ENCODE data around the gene HDAC5. TPM values are rescaled to one million over a fixed set of nuclear protein-coding genes. Genes with fewer than 3 reads are reported as not detected.

The HDAC5 gene
- total and polyA plus RNA-seq, 8 donors = 13.3 to 311 (median 19.1) TPM

DNA sequence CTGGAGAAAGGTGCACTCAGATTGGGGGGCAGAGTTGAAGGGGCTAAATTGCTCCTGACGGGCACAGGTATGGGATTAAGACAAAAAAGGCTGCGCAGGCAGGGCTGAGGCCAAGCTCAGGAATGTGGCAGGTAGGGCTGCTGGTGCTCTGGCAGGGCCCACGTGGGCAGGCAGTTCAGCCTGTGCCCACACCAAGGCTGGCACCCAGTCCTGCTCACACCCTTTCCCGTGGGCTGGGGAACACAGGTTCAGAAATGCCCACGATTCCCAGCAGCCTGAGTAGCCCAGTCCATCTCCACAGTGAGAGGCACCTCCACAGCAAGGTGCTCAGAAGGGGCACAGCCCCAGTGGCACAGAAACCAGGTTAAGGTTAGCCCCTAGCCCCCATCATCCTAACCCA, 4.4 kb downstream of the HDAC5 start:
- WGBS, 5 donors = 19 to 65% (median 40%) methylated on average over 3 to 5 of the region's 5 CpGs
- peak overlapping the region in 1 of 5 donors; percentile 8 for H3K27ac ChIP-seq

DNA sequence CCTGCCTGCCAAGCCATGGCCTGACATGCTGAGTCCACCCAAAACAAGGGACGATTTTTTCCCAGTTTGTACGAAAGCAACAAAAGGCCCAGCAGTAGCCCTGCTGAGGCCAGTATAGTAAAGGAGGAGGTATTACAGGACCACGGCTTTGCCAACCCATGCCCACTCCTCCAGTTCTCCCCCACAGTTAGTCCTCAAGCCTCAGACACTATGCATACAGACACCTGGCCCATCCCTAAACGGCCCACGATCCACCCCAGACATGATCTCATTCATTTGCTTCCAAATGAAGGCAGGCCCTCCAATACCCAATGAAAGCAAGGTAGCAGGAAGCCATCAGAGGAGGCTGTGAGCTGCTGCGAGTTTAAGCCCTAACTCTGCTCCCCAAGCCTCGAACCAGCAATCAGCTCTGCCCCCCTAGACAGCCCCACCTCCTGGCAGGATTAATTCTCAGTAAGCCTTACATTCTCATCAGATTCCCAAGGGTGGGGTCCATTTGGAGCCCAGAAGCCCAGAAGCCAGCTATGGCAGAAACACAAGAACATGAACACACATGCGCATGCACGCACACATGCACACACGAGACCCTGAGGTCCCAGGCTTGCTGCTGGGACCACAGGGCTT, 4.9 kb downstream of the HDAC5 start:
- Histone ChIP-seq H3K9me3 (no peaks in the 10 kb centered on the region), H3K27ac (peak overlapping the region in 1 of 5 donors; percentile 8), H3K4me3 (no peak overlapping the region), H3K4me1 (peaks cover 31 to 88% (median 68%) of the 10 kb centered on the region in 4 donors), H3K27me3 (no peaks in the 10 kb centered on the region), H3K36me3 (peaks cover 3 to 43% (median 38%) of the 10 kb centered on the region in 4 donors)
- TF ChIP-seq POLR2AphosphoS5 (IDR thresholded peaks at IDR 0.05) (no peak), POLR2A (IDR thresholded peaks at IDR 0.05) (no peak)
- TF ChIP-seq, protein P1, sequence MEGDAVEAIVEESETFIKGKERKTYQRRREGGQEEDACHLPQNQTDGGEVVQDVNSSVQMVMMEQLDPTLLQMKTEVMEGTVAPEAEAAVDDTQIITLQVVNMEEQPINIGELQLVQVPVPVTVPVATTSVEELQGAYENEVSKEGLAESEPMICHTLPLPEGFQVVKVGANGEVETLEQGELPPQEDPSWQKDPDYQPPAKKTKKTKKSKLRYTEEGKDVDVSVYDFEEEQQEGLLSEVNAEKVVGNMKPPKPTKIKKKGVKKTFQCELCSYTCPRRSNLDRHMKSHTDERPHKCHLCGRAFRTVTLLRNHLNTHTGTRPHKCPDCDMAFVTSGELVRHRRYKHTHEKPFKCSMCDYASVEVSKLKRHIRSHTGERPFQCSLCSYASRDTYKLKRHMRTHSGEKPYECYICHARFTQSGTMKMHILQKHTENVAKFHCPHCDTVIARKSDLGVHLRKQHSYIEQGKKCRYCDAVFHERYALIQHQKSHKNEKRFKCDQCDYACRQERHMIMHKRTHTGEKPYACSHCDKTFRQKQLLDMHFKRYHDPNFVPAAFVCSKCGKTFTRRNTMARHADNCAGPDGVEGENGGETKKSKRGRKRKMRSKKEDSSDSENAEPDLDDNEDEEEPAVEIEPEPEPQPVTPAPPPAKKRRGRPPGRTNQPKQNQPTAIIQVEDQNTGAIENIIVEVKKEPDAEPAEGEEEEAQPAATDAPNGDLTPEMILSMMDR (IDR thresholded peaks at IDR 0.05) = no peak
- 65 to 78% (median 72%) methylated on average over 9 to 10 of the region's 10 CpGs for WGBS, 5 donors
- no peak for DNase-seq
- intact Hi-C loops (cut with DNase I; ENCODE audit: low total_unique reads) = no loop called here

More for the DNA sequence above, 4.4 kb downstream of the HDAC5 start:
- Histone ChIP-seq H3K36me3 (peaks cover 3 to 38% (median 33%) of the 10 kb centered on the region in 4 donors), H3K4me1 (peaks cover 31 to 85% (median 67%) of the 10 kb centered on the region in 4 donors), H3K27me3 (no peaks in the 10 kb centered on the region), H3K4me3 (no peak overlapping the region), H3K9me3 (no peaks in the 10 kb centered on the region)
- no peak for TF ChIP-seq EP300 (IDR thresholded peaks at IDR 0.05)
- TF ChIP-seq POLR2AphosphoS5 (IDR thresholded peaks at IDR 0.05) = no peak
- TF ChIP-seq, protein P1 (IDR thresholded peaks at IDR 0.05) = no peak
- DNase-seq = peak in 1 of 2 donors; percentile 2
- intact Hi-C loops (cut with DNase I; ENCODE audit: low total_unique reads) = no loop called here

DNA sequence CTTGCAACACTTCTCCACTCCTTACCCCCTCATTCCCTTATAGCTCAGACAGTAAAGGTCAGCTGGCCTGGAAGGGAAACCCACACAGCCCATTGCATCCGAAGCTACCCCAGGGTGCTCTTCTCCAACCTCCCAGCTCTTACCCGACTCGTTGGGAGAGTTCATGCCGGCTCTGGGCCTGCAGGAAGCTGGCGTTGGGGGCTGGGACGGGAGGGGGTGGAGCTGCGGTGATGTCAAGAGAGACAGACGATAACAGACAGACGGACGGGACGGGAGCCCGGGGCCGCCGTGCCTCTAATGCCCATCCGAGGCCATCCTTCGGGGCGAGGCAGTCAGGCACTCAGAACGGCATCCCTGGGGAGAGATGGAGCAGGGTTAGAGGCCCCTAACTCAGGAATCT, 6.1 kb downstream of the HDAC5 start:
- Histone ChIP-seq H3K4me1 (peaks cover 25 to 94% (median 70%) of the 10 kb centered on the region in 4 donors), H3K36me3 (peaks cover 3 to 44% (median 39%) of the 10 kb centered on the region in 4 donors), H3K27me3 (no peaks in the 10 kb centered on the region), H3K9me3 (no peaks in the 10 kb centered on the region), H3K4me3 (no peak overlapping the region), H3K27ac (no peak overlapping the region)
- TF ChIP-seq POLR2A (IDR thresholded peaks at IDR 0.05) = no peak
- TF ChIP-seq, protein P1 (IDR thresholded peaks at IDR 0.05) = no peak
- no peak for TF ChIP-seq POLR2AphosphoS5 (IDR thresholded peaks at IDR 0.05)
- TF ChIP-seq EP300 (IDR thresholded peaks at IDR 0.05) = no peak
- no peak for DNase-seq
- intact Hi-C loops (cut with DNase I; ENCODE audit: low total_unique reads) = no loop called here
- WGBS, 5 donors = 72 to 83% (median 80%) methylated on average over 18 of the region's 18 CpGs

DNA sequence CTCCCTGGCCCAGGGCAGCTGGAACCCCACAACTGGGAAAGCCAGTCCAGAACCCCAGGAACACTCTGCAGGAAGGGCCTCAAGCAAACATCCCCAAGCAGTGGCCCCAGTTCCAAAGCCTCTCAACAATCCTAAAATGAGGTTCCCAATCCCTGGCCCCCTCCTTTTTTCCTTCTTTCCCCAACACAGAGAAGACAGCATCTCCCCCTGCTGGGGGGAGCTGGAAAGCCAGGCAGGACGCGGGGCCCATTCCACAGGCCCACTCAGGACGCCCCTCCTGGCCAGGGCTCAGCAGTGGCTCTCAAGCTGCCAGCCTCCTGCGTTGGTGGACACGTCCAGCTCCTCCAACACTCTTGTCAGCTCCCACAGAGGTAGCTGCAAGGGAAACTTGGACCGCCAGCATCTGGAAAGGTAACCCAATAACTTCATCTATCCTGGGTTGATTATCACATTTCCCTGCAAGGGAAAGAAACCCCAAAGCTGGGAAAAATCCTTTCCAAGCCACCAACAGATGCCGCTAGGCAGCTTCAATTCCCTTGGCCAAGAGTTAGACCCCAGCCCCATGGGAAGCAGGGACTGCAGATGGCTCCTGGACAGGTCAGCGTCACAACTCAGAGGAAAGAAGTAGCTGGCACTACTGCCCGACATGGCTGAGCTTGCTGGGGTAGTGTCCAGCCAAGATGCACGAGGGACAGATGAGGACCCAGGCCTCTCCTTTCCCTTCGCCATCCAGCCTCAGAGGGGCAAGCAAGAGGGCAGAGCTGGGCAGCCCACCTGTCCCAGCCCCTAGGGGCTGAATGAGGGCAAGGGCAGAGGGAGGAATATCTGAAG, 7.6 kb downstream of the HDAC5 start:
- intact Hi-C loops (cut with DNase I; ENCODE audit: low total_unique reads) = no loop called here
- whole genome bisulfite sequencing, 5 donors = 30 to 64% (median 58%) methylated on average over 8 to 11 of the region's 11 CpGs
- peak in 1 of 2 donors; percentile 62 for DNase-seq
- no peaks in the 10 kb centered on the region for H3K9me3 ChIP-seq
- TF ChIP-seq POLR2AphosphoS5 (IDR thresholded peaks at IDR 0.05) (no peak), POLR2A (IDR thresholded peaks at IDR 0.05) (no peak), EP300 (IDR thresholded peaks at IDR 0.05) (no peak)
- TF ChIP-seq, protein P1 (IDR thresholded peaks at IDR 0.05) = peak in 5 of 7 experiments; percentile 51 to 74 (median 58)
- H3K4me1 ChIP-seq = peaks cover 30 to 93% (median 70%) of the 10 kb centered on the region in 4 donors
- H3K27ac ChIP-seq = peak overlapping the region in 1 of 5 donors; percentile 93
- no peaks in the 10 kb centered on the region for H3K27me3 ChIP-seq
- no peak overlapping the region for H3K4me3 ChIP-seq
- peaks cover 3 to 44% (median 39%) of the 10 kb centered on the region in 4 donors for H3K36me3 ChIP-seq
